ENCODE data around the gene TEX13A.

DNA sequence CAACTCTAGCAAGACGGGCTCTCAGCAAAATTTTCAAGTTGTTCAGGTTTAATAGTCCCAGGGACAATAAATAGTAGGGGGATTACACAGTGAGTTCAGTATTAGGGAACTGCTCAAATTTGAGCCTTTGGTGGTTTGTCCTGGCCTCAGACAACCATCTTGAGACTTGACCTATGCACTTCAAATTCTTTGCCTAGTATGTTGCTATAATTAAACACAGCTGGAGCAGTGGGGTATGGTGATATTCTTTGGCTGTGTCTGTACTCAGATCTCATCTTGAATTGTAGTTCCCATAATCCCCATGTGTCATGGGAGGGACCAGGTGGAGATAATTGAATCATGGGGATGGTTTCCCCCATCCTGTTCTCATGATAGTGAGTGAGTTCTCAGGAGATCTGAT lies 43.3 kb upstream of the TEX13A start:
- TF ChIP-seq, protein P1, sequence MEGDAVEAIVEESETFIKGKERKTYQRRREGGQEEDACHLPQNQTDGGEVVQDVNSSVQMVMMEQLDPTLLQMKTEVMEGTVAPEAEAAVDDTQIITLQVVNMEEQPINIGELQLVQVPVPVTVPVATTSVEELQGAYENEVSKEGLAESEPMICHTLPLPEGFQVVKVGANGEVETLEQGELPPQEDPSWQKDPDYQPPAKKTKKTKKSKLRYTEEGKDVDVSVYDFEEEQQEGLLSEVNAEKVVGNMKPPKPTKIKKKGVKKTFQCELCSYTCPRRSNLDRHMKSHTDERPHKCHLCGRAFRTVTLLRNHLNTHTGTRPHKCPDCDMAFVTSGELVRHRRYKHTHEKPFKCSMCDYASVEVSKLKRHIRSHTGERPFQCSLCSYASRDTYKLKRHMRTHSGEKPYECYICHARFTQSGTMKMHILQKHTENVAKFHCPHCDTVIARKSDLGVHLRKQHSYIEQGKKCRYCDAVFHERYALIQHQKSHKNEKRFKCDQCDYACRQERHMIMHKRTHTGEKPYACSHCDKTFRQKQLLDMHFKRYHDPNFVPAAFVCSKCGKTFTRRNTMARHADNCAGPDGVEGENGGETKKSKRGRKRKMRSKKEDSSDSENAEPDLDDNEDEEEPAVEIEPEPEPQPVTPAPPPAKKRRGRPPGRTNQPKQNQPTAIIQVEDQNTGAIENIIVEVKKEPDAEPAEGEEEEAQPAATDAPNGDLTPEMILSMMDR (conservative IDR thresholded peaks at IDR 0.05 in 1 of 2, IDR thresholded peaks at IDR 0.05 in 1 of 2; ENCODE audit: extremely low read depth in 1 of 2, insufficient read depth in 1 of 2, low read depth in 1 of 2, low read length in 2 of 2) = no peak
- TF ChIP-seq EZH2 (IDR thresholded peaks at IDR 0.05; ENCODE audit: borderline replicate concordance, low read length) = no peak

Data from mammary epithelial cell (primary cell).